Panc1 (cell line): ENCODE data around the gene FAM13A. TPM values are rescaled to one million over a fixed set of nuclear protein-coding genes. Genes with fewer than 3 reads are reported as not detected.

Experiments
- ATAC-seq: fragments of 200-7000 bp; cut with Tn5 transposase; 2 replicates; pipeline ENCODE4 v1.9.1; 2020; ENCODE audit warnings: mild to moderate bottlenecking, moderate library complexity
- BruUV-seq: library from RNA; stranded (reverse); fragments of 400-500 nt; replicated peaks from 2 replicates; lab custom pipeline; 2021; lab: Mats Ljungman, UMichigan
- CTCF ChIA-PET: fragments of 300-600 bp; sonication (Branson Sonifier 250); formaldehyde crosslinking; loops from one replicate; lab custom pipeline; 2022; ENCODE audit warnings: antibody characterized with exemption; lab: Charles Lee
- POLR2A ChIA-PET: fragments of 300-600 bp; sonication (Branson Sonifier 250); formaldehyde crosslinking; loops from one replicate; lab custom pipeline; 2022; ENCODE audit warnings: antibody characterized with exemption; lab: Charles Lee
- DNase-seq: peaks from one replicate; pipeline ENCODE4 v3.0.0-alpha.2; 2010; ENCODE audit warnings: low read depth, low spot score
- H3K27ac ChIP-seq: 2 replicates; pipeline ENCODE4 v1.5.1; 2011; ENCODE audit warnings: mild to moderate bottlenecking, low read length, inconsistent platforms
- H3K27me3 ChIP-seq: fragments of 200-500 bp; sonication (Bioruptor generic); 2 replicates; pipeline ENCODE4 v1.6.0; 2014; ENCODE audit warnings: low read length, inconsistent platforms; ENCODE audit not compliant: control insufficient read depth, insufficient read depth
- H3K36me3 ChIP-seq: fragments of 200-500 bp; sonication (Bioruptor generic); 2 replicates; pipeline ENCODE4 v1.5.1; 2014; ENCODE audit warnings: inconsistent platforms, mild to moderate bottlenecking, low read length, moderate library complexity; ENCODE audit not compliant: control insufficient read depth, insufficient read depth
- H3K4me1 ChIP-seq: 2 replicates; pipeline ENCODE4 v1.5.1; 2011; ENCODE audit warnings: inconsistent platforms, mild to moderate bottlenecking, low read length, moderate library complexity; ENCODE audit not compliant: control insufficient read depth, insufficient read depth
- H3K4me3 ChIP-seq, 2 experiments: 2 replicates each; pipeline ENCODE4 v1.5.1; 2011 to 2012; ENCODE audit warnings: low read depth in 2 of 2, low read length in 2 of 2, mild to moderate bottlenecking in 2 of 2, inconsistent platforms in 1 of 2, moderate library complexity in 1 of 2
- H3K9me3 ChIP-seq: fragments of 200-500 bp; sonication (Bioruptor generic); 2 replicates; pipeline ENCODE4 v1.5.1; 2014; ENCODE audit warnings: low read depth, mild to moderate bottlenecking, inconsistent platforms, low read length, moderate library complexity; ENCODE audit not compliant: control insufficient read depth, insufficient read depth
- POLR2AphosphoS5 ChIP-seq: IDR thresholded peaks from 2 replicates; pipeline ENCODE4 v1.6.1; 2012; ENCODE audit warnings: mild to moderate bottlenecking, low read depth, low read length, moderate library complexity
- SIN3A ChIP-seq: IDR thresholded peaks from 2 replicates; pipeline ENCODE4 v1.6.1; 2012; ENCODE audit warnings: low read depth, mild to moderate bottlenecking, low read length, moderate library complexity, borderline replicate concordance; ENCODE audit not compliant: insufficient read depth
- TCF7L2 ChIP-seq: IDR thresholded peaks from 2 replicates; pipeline ENCODE4 v1.6.1; 2011; ENCODE audit warnings: mild to moderate bottlenecking, low read depth, low read length, inconsistent platforms
- in situ Hi-C: cut with HindIII; loops from 2 replicates; pipeline ENCODE4 v1.10.0; 2016; ENCODE audit warnings: low sequenced_read_pairs, low pct_unique_long_range_greater_than_20kb
- intact Hi-C: fragments of 100-400 bp; cut with micrococcal nuclease; formaldehyde crosslinking; loops from one replicate; pipeline ENCODE4 v1.10.0; 2022; ENCODE audit not compliant: unreplicated experiment
- total RNA-seq: library from RNA; stranded (reverse); gene quantifications from one replicate; pipeline ENCODE4 v1.2.1, GENCODE V29; 2021; ENCODE audit not compliant: unreplicated experiment
- TF ChIP-seq, protein P1 (sequence below): fragments of 450-650 bp; IDR thresholded peaks from 2 replicates; pipeline ENCODE4 v1.5.1; 2017; ENCODE audit warnings: mild to moderate bottlenecking
- TF ChIP-seq, protein P2 (sequence below), 2 experiments: IDR thresholded peaks; 2 replicates each; pipeline ENCODE4 v1.6.1; 2011 to 2012; ENCODE audit warnings: low read depth in 2 of 2, control low read depth in 1 of 2, low read length in 1 of 2, mild to moderate bottlenecking in 1 of 2, moderate library complexity in 1 of 2; ENCODE audit not compliant: insufficient read depth in 1 of 2

FAM13A gene
- total RNA-seq, 1 experiment from 2014 or later: 5.8 TPM

DNA sequence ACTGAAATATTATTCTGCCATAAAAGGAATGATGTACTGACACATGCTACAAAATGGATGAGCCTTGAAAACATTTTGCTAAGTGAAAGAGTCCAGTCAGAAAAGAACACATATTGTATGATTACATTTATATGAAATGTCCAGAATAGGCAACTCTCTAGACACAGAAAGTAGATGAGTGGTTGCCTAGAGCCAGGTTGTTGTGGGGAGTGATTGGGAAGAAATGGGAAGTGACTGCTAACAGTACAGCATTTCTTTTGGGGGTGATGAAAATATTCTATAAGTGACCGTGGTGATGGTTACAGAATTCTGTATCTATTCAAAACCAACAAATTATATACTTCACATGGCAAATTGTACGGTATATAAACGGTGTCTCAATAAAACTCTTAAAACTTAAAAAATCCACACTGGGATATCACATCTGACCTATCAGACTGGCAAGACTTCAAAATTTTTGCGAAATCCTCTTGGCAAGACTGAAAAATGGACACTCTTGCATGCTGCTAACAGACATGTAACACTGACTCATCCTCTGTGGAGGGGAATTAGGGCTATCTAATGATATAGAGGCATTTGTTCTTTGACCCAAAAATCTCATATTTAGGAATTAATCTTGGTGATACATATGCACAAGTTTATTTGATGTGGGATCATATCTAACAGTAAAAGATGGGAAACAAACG lies 71.8 kb downstream of the FAM13A start:
- in situ Hi-C loops (no loop called here), intact Hi-C loops (no loop called here)
- DNase-seq (no peak), ATAC-seq (no peak)
- Histone ChIP-seq H3K27ac (no peak overlapping the region), H3K36me3 (no peaks in the 10 kb centered on the region), H3K27me3 (no peaks in the 10 kb centered on the region), H3K4me3 (no peak overlapping the region), H3K9me3 (no peaks in the 10 kb centered on the region), H3K4me1 (no peaks in the 10 kb centered on the region)
- POLR2A ChIA-PET: no interaction called here
- no TSS peak for BruUV-seq
- CTCF ChIA-PET: no interaction called here
- TF ChIP-seq, protein P1, sequence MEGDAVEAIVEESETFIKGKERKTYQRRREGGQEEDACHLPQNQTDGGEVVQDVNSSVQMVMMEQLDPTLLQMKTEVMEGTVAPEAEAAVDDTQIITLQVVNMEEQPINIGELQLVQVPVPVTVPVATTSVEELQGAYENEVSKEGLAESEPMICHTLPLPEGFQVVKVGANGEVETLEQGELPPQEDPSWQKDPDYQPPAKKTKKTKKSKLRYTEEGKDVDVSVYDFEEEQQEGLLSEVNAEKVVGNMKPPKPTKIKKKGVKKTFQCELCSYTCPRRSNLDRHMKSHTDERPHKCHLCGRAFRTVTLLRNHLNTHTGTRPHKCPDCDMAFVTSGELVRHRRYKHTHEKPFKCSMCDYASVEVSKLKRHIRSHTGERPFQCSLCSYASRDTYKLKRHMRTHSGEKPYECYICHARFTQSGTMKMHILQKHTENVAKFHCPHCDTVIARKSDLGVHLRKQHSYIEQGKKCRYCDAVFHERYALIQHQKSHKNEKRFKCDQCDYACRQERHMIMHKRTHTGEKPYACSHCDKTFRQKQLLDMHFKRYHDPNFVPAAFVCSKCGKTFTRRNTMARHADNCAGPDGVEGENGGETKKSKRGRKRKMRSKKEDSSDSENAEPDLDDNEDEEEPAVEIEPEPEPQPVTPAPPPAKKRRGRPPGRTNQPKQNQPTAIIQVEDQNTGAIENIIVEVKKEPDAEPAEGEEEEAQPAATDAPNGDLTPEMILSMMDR: no peak
- TF ChIP-seq, protein P2, sequence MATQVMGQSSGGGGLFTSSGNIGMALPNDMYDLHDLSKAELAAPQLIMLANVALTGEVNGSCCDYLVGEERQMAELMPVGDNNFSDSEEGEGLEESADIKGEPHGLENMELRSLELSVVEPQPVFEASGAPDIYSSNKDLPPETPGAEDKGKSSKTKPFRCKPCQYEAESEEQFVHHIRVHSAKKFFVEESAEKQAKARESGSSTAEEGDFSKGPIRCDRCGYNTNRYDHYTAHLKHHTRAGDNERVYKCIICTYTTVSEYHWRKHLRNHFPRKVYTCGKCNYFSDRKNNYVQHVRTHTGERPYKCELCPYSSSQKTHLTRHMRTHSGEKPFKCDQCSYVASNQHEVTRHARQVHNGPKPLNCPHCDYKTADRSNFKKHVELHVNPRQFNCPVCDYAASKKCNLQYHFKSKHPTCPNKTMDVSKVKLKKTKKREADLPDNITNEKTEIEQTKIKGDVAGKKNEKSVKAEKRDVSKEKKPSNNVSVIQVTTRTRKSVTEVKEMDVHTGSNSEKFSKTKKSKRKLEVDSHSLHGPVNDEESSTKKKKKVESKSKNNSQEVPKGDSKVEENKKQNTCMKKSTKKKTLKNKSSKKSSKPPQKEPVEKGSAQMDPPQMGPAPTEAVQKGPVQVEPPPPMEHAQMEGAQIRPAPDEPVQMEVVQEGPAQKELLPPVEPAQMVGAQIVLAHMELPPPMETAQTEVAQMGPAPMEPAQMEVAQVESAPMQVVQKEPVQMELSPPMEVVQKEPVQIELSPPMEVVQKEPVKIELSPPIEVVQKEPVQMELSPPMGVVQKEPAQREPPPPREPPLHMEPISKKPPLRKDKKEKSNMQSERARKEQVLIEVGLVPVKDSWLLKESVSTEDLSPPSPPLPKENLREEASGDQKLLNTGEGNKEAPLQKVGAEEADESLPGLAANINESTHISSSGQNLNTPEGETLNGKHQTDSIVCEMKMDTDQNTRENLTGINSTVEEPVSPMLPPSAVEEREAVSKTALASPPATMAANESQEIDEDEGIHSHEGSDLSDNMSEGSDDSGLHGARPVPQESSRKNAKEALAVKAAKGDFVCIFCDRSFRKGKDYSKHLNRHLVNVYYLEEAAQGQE (IDR thresholded peaks at IDR 0.05; ENCODE audit: insufficient read depth in 1 of 2, low read depth in 2 of 2, low read length in 1 of 2): no peak
- TF ChIP-seq SIN3A: no peak
- TF ChIP-seq TCF7L2: no peak
- TF ChIP-seq POLR2AphosphoS5: no peak

DNA sequence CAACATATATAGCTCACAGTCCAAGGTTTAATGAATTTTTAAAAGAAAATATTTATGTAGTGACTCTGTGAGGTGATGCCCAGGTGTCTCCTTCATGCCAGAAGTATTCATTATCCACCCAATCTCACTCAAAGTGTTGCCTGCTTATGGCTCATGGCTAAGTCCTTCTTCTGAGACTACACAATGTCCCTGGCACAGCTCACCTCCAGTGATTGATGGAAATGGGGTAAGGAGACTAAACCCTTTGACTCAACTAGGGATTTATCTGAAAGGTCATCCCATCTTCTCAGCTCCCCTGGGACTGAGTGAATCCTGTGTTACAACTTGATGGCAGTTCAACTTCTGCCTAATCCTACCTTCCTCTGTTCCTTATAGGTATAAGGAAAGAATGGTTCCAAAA lies 74.2 kb downstream of the FAM13A start:
- intact Hi-C loops (no loop called here), in situ Hi-C loops (no loop called here)
- TF ChIP-seq, protein P2 (IDR thresholded peaks at IDR 0.05; ENCODE audit: insufficient read depth in 1 of 2, low read depth in 2 of 2, low read length in 1 of 2): no peak
- no peak for TF ChIP-seq POLR2AphosphoS5
- no peak for TF ChIP-seq TCF7L2
- TF ChIP-seq SIN3A: no peak
- TF ChIP-seq, protein P1: no peak
- DNase-seq: no peak
- ChIA-PET CTCF (no interaction called here), POLR2A (no interaction called here)
- no TSS peak for BruUV-seq
- Histone ChIP-seq H3K27ac (no peak overlapping the region), H3K4me1 (no peaks in the 10 kb centered on the region), H3K27me3 (no peaks in the 10 kb centered on the region), H3K4me3 (no peak overlapping the region), H3K36me3 (no peaks in the 10 kb centered on the region), H3K9me3 (no peaks in the 10 kb centered on the region)
- ATAC-seq: no peak
